HepG2 (cell line): Measurements from ENCODE around the gene UPK1A. TPM values are rescaled to one million over a fixed set of nuclear protein-coding genes. Genes with fewer than 3 reads are reported as not detected.

Experiments
- AKAP8 ChIP-seq: sonication (generic); formaldehyde crosslinking; IDR thresholded peaks from 2 replicates; pipeline ENCODE4 v1.5.1; 2020; ENCODE audit warnings: mild to moderate bottlenecking, missing genetic modification reagents
- ATF5 ChIP-seq: sonication (generic); formaldehyde crosslinking; IDR thresholded peaks from 2 replicates; pipeline ENCODE4 v1.4.0; 2020; ENCODE audit warnings: mild to moderate bottlenecking, low read depth, missing genetic modification reagents
- CHD2 ChIP-seq: IDR thresholded peaks from 2 replicates; pipeline ENCODE4 v1.6.1; 2011; ENCODE audit warnings: low read depth, low read length, improper control_type of control experiment
- DMAP1 ChIP-seq: IDR thresholded peaks from 2 replicates; pipeline ENCODE4 v1.6.1; 2016
- HOXD1 ChIP-seq: sonication (generic); formaldehyde crosslinking; IDR thresholded peaks from 2 replicates; pipeline ENCODE4 v1.5.0; 2020; ENCODE audit warnings: missing genetic modification reagents
- MAFF ChIP-seq: IDR thresholded peaks from 2 replicates; pipeline ENCODE4 v1.6.1; 2011; ENCODE audit warnings: low read depth, low read length, improper control_type of control experiment
- NFYB ChIP-seq: sonication (generic); formaldehyde crosslinking; IDR thresholded peaks from 2 replicates; pipeline ENCODE4 v1.4.0; 2020; ENCODE audit warnings: missing genetic modification reagents
- SMAD1 ChIP-seq: sonication (generic); formaldehyde crosslinking; IDR thresholded peaks from 2 replicates; pipeline ENCODE4 v1.4.0; 2020; ENCODE audit warnings: missing genetic modification reagents, low read depth, mild to moderate bottlenecking, borderline replicate concordance
- TERF1 ChIP-seq: sonication (generic); formaldehyde crosslinking; IDR thresholded peaks from 2 replicates; pipeline ENCODE4 v1.8.0; 2022; ENCODE audit warnings: mild to moderate bottlenecking, missing genetic modification reagents, moderate library complexity
- TGIF2 ChIP-seq: IDR thresholded peaks from 2 replicates; pipeline ENCODE4 v1.6.1; 2016; ENCODE audit warnings: control low read depth, missing compliant biosample characterization
- ZBTB38 ChIP-seq: sonication (generic); formaldehyde crosslinking; IDR thresholded peaks from 2 replicates; pipeline ENCODE4 v1.5.1; 2020; ENCODE audit warnings: mild to moderate bottlenecking, missing genetic modification reagents
- ZBTB8A ChIP-seq: sonication (generic); formaldehyde crosslinking; IDR thresholded peaks from 2 replicates; pipeline ENCODE4 v1.4.0; 2020; ENCODE audit warnings: mild to moderate bottlenecking, low read depth, missing genetic modification reagents, borderline replicate concordance
- ZFP36 ChIP-seq: fragments of 150-350 bp; IDR thresholded peaks from 2 replicates; pipeline ENCODE4 v1.6.1; 2018; ENCODE audit warnings: borderline replicate concordance, low read length, low read depth; ENCODE audit not compliant: partially characterized antibody
- ZIK1 ChIP-seq: sonication (generic); formaldehyde crosslinking; IDR thresholded peaks from 2 replicates; pipeline ENCODE4 v1.5.0; 2020; ENCODE audit warnings: mild to moderate bottlenecking, low read depth, missing genetic modification reagents, borderline replicate concordance
- polyA plus RNA-seq, 8 experiments: library from polyadenylated mRNA; depleted of rRNA in 3 of 8; stranded (reverse) in 7 of 8; unstranded in 1 of 8; fragments of >200 nt; fragmentation: Illumina TruSeq in 4 of 8; extraction: Trizol in 4 of 8; gene quantifications; 2 replicates each; pipeline versions ENCODE4 v1.2.1 to v1.2.3, GENCODE V29; 2011 to 2016; ENCODE audit warnings: low read depth in 4 of 8, missing spikeins in 1 of 8, mixed read lengths in 1 of 8; ENCODE audit not compliant: insufficient read depth in 1 of 8
- total RNA-seq, 5 experiments: library from RNA; depleted of rRNA; stranded (reverse); fragments of >200 nt; fragmentation: Illumina TruSeq; extraction: Trizol; gene quantifications; 2 replicates each; pipeline ENCODE4 v1.2.3, GENCODE V29; 2016; ENCODE audit warnings: low read depth in 1 of 5
- TF ChIP-seq, protein P1 (sequence below), 2 experiments: sonication (generic) in 1 of 2; formaldehyde crosslinking in 1 of 2; IDR thresholded peaks; 2 replicates each; pipeline versions ENCODE4 v1.5.1 to v1.6.1; 2011 to 2020; ENCODE audit warnings: borderline replicate concordance in 1 of 2, low read depth in 1 of 2, low read length in 1 of 2, mild to moderate bottlenecking in 1 of 2, missing genetic modification reagents in 1 of 2, moderate library complexity in 1 of 2
- TF ChIP-seq, protein P2 (sequence below): sonication (generic); formaldehyde crosslinking; IDR thresholded peaks from 2 replicates; pipeline ENCODE4 v1.4.0; 2020; ENCODE audit warnings: missing genetic modification reagents
- TF ChIP-seq, protein P3 (sequence below): sonication (generic); formaldehyde crosslinking; IDR thresholded peaks from 2 replicates; pipeline ENCODE4 v1.4.0; 2020; ENCODE audit warnings: missing genetic modification reagents, borderline replicate concordance

Gene UPK1A
- total and polyA plus RNA-seq, 2 of the 13 experiments (the other 11 are each of a cell fraction or from before 2014, with no cell fraction given): 2.9 TPM; not detected in 1

GRCh38 chr19:35628565-35629331 lies 37.6 kb upstream of the UPK1A start, which contains the start of gene RBM42 (continued):
- TF ChIP-seq, protein P1, sequence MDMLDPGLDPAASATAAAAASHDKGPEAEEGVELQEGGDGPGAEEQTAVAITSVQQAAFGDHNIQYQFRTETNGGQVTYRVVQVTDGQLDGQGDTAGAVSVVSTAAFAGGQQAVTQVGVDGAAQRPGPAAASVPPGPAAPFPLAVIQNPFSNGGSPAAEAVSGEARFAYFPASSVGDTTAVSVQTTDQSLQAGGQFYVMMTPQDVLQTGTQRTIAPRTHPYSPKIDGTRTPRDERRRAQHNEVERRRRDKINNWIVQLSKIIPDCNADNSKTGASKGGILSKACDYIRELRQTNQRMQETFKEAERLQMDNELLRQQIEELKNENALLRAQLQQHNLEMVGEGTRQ (IDR thresholded peaks at IDR 0.05; ENCODE audit: low read depth, low read length): 0 out of 2 replicates have a peak, but pooled peaks have one; percentile 1
- TF ChIP-seq, protein P1 (CRISPR knock-in tag; IDR thresholded peaks at IDR 0.05; ENCODE audit: borderline replicate concordance): no peak
- TF ChIP-seq NFYB (CRISPR knock-in tag) (peak; percentile 98), SMAD1 (CRISPR knock-in tag) (no peak), AKAP8 (no peak), TGIF2 (CRISPR knock-in tag) (0 out of 2 replicates have a peak, but pooled peaks have one; percentile 24), TERF1 (CRISPR knock-in tag) (no peak), MAFF (no peak), ZFP36 (no peak), ZIK1 (CRISPR knock-in tag) (no peak), CHD2 (peak; percentile 77), DMAP1 (peak; percentile 77), HOXD1 (CRISPR knock-in tag) (peak; percentile 22; the same call in 1 of the 2 replicates), ZBTB38 (CRISPR knock-in tag) (peak; percentile 46), ATF5 (CRISPR knock-in tag) (no peak), ZBTB8A (no peak)
- TF ChIP-seq, protein P2, sequence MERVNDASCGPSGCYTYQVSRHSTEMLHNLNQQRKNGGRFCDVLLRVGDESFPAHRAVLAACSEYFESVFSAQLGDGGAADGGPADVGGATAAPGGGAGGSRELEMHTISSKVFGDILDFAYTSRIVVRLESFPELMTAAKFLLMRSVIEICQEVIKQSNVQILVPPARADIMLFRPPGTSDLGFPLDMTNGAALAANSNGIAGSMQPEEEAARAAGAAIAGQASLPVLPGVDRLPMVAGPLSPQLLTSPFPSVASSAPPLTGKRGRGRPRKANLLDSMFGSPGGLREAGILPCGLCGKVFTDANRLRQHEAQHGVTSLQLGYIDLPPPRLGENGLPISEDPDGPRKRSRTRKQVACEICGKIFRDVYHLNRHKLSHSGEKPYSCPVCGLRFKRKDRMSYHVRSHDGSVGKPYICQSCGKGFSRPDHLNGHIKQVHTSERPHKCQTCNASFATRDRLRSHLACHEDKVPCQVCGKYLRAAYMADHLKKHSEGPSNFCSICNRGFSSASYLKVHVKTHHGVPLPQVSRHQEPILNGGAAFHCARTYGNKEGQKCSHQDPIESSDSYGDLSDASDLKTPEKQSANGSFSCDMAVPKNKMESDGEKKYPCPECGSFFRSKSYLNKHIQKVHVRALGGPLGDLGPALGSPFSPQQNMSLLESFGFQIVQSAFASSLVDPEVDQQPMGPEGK (CRISPR knock-in tag): peak; percentile 75
- TF ChIP-seq, protein P3, sequence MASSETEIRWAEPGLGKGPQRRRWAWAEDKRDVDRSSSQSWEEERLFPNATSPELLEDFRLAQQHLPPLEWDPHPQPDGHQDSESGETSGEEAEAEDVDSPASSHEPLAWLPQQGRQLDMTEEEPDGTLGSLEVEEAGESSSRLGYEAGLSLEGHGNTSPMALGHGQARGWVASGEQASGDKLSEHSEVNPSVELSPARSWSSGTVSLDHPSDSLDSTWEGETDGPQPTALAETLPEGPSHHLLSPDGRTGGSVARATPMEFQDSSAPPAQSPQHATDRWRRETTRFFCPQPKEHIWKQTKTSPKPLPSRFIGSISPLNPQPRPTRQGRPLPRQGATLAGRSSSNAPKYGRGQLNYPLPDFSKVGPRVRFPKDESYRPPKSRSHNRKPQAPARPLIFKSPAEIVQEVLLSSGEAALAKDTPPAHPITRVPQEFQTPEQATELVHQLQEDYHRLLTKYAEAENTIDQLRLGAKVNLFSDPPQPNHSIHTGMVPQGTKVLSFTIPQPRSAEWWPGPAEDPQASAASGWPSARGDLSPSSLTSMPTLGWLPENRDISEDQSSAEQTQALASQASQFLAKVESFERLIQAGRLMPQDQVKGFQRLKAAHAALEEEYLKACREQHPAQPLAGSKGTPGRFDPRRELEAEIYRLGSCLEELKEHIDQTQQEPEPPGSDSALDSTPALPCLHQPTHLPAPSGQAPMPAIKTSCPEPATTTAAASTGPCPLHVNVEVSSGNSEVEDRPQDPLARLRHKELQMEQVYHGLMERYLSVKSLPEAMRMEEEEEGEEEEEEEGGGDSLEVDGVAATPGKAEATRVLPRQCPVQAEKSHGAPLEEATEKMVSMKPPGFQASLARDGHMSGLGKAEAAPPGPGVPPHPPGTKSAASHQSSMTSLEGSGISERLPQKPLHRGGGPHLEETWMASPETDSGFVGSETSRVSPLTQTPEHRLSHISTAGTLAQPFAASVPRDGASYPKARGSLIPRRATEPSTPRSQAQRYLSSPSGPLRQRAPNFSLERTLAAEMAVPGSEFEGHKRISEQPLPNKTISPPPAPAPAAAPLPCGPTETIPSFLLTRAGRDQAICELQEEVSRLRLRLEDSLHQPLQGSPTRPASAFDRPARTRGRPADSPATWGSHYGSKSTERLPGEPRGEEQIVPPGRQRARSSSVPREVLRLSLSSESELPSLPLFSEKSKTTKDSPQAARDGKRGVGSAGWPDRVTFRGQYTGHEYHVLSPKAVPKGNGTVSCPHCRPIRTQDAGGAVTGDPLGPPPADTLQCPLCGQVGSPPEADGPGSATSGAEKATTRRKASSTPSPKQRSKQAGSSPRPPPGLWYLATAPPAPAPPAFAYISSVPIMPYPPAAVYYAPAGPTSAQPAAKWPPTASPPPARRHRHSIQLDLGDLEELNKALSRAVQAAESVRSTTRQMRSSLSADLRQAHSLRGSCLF: no peak
